Muscle layer of duodenum (tissue), 2 donors: ENCODE data around the gene XYLT1.

Experiments used
- H3K27ac ChIP-seq: one replicate; pipeline ENCODE4 v1.7.0; 2013; ENCODE audit warnings: mild to moderate bottlenecking, low read length
- H3K27me3 ChIP-seq: one replicate; pipeline ENCODE4 v1.7.0; 2013; ENCODE audit warnings: low read depth, mild to moderate bottlenecking, control low read depth, low read length
- H3K36me3 ChIP-seq, 2 donors: one replicate each; pipeline ENCODE4 v1.7.0; 2013; ENCODE audit warnings: low read length in 2 of 2, control low read depth in 1 of 2, mild to moderate bottlenecking in 1 of 2; ENCODE audit not compliant: insufficient read depth in 2 of 2, control insufficient read depth in 1 of 2
- H3K4me1 ChIP-seq, 2 donors: one replicate each; pipeline ENCODE4 v1.7.0; 2013; ENCODE audit warnings: low read length in 2 of 2, mild to moderate bottlenecking in 2 of 2, control low read depth in 1 of 2, moderate library complexity in 1 of 2; ENCODE audit not compliant: insufficient read depth in 2 of 2, control insufficient read depth in 1 of 2
- H3K4me3 ChIP-seq, 2 donors: one replicate each; pipeline ENCODE4 v1.7.0; 2013; ENCODE audit warnings: low read length in 2 of 2, low read depth in 1 of 2, mild to moderate bottlenecking in 1 of 2
- H3K9me3 ChIP-seq, 2 donors: one replicate each; pipeline ENCODE4 v1.7.0; 2013; ENCODE audit warnings: low read length in 2 of 2, control low read depth in 1 of 2, mild to moderate bottlenecking in 1 of 2; ENCODE audit not compliant: control insufficient read depth in 1 of 2
- donor health status: healthy.

Gene XYLT1

GRCh38 chr16:17082095-17082882 is 388.5 kb downstream of the XYLT1 start:
- Histone ChIP-seq H3K4me1 (no peaks in the 10 kb centered on the region), H3K9me3 (no peaks in the 10 kb centered on the region), H3K36me3 (no peaks in the 10 kb centered on the region), H3K27me3 (no peaks in the 10 kb centered on the region), H3K4me3 (no peak overlapping the region), H3K27ac (no peak overlapping the region)

- Histone ChIP-seq H3K9me3 (no peaks in the 10 kb centered on the region), H3K4me1 (no peaks in the 10 kb centered on the region), H3K27ac (no peak overlapping the region), H3K27me3 (no peaks in the 10 kb centered on the region), H3K4me3 (no peak overlapping the region), H3K36me3 (no peaks in the 10 kb centered on the region)
Observed at GRCh38 chr16:17080105-17080504, 390.7 kb downstream of the XYLT1 start.

- Histone ChIP-seq H3K27me3 (no peaks in the 10 kb centered on the region), H3K36me3 (no peaks in the 10 kb centered on the region), H3K4me3 (no peak overlapping the region), H3K4me1 (no peaks in the 10 kb centered on the region), H3K27ac (no peak overlapping the region), H3K9me3 (no peaks in the 10 kb centered on the region)
Observed at GRCh38 chr16:17078931-17079631, 391.7 kb downstream of the XYLT1 start.

GRCh38 chr16:17076818-17077498 is 393.8 kb downstream of the XYLT1 start:
- no peaks in the 10 kb centered on the region for H3K4me1 ChIP-seq
- H3K27ac ChIP-seq = no peak overlapping the region
- H3K9me3 ChIP-seq = no peaks in the 10 kb centered on the region

GRCh38 chr16:17076092-17076754 is 394.5 kb downstream of the XYLT1 start:
- H3K9me3 ChIP-seq = no peaks in the 10 kb centered on the region
- no peak overlapping the region for H3K27ac ChIP-seq
- H3K4me3 ChIP-seq = no peak overlapping the region

More at GRCh38 chr16:17076818-17077498, 393.8 kb downstream of the XYLT1 start:
- no peaks in the 10 kb centered on the region for H3K36me3 ChIP-seq
- H3K4me3 ChIP-seq = no peak overlapping the region
- H3K27me3 ChIP-seq = no peaks in the 10 kb centered on the region

GRCh38 chr16:17072104-17072503 is 398.7 kb downstream of the XYLT1 start:
- Histone ChIP-seq H3K4me1 (no peaks in the 10 kb centered on the region), H3K27me3 (no peaks in the 10 kb centered on the region), H3K4me3 (no peak overlapping the region), H3K9me3 (no peaks in the 10 kb centered on the region), H3K36me3 (no peaks in the 10 kb centered on the region), H3K27ac (no peak overlapping the region)

More at GRCh38 chr16:17076092-17076754, 394.5 kb downstream of the XYLT1 start:
- no peaks in the 10 kb centered on the region for H3K27me3 ChIP-seq
- no peaks in the 10 kb centered on the region for H3K36me3 ChIP-seq
- H3K4me1 ChIP-seq = no peaks in the 10 kb centered on the region

GRCh38 chr16:17070882-17071592 is 399.7 kb downstream of the XYLT1 start:
- no peaks in the 10 kb centered on the region for H3K27me3 ChIP-seq

GRCh38 chr16:17069681-17070080 is 401.1 kb downstream of the XYLT1 start:
- no peak overlapping the region for H3K27ac ChIP-seq

More at GRCh38 chr16:17070882-17071592, 399.7 kb downstream of the XYLT1 start:
- Histone ChIP-seq H3K4me3 (no peak overlapping the region), H3K9me3 (no peaks in the 10 kb centered on the region), H3K4me1 (no peaks in the 10 kb centered on the region), H3K36me3 (no peaks in the 10 kb centered on the region), H3K27ac (no peak overlapping the region)

GRCh38 chr16:17068524-17068923 is 402.2 kb downstream of the XYLT1 start:
- H3K4me1 ChIP-seq = no peaks in the 10 kb centered on the region
- H3K27ac ChIP-seq = no peak overlapping the region

More at GRCh38 chr16:17069681-17070080, 401.1 kb downstream of the XYLT1 start:
- Histone ChIP-seq H3K9me3 (no peaks in the 10 kb centered on the region), H3K27me3 (no peaks in the 10 kb centered on the region), H3K4me3 (no peak overlapping the region), H3K36me3 (no peaks in the 10 kb centered on the region), H3K4me1 (no peaks in the 10 kb centered on the region)

GRCh38 chr16:17067882-17068281 is 402.9 kb downstream of the XYLT1 start:
- H3K4me3 ChIP-seq = no peak overlapping the region
- no peaks in the 10 kb centered on the region for H3K27me3 ChIP-seq
- H3K27ac ChIP-seq = no peak overlapping the region
- H3K36me3 ChIP-seq = no peaks in the 10 kb centered on the region
- H3K9me3 ChIP-seq = no peaks in the 10 kb centered on the region
- H3K4me1 ChIP-seq = no peaks in the 10 kb centered on the region

More at GRCh38 chr16:17068524-17068923, 402.2 kb downstream of the XYLT1 start:
- no peaks in the 10 kb centered on the region for H3K9me3 ChIP-seq
- no peaks in the 10 kb centered on the region for H3K36me3 ChIP-seq
- H3K27me3 ChIP-seq = no peaks in the 10 kb centered on the region
- H3K4me3 ChIP-seq = no peak overlapping the region
